ENCODE results near the gene OXER1. TPM values are rescaled to one million over a fixed set of nuclear protein-coding genes. Genes with fewer than 3 reads are reported as not detected.

Gene OXER1
- total RNA-seq, 2 donors from 2014 or later = 4.7 to 6.9 TPM

DNA sequence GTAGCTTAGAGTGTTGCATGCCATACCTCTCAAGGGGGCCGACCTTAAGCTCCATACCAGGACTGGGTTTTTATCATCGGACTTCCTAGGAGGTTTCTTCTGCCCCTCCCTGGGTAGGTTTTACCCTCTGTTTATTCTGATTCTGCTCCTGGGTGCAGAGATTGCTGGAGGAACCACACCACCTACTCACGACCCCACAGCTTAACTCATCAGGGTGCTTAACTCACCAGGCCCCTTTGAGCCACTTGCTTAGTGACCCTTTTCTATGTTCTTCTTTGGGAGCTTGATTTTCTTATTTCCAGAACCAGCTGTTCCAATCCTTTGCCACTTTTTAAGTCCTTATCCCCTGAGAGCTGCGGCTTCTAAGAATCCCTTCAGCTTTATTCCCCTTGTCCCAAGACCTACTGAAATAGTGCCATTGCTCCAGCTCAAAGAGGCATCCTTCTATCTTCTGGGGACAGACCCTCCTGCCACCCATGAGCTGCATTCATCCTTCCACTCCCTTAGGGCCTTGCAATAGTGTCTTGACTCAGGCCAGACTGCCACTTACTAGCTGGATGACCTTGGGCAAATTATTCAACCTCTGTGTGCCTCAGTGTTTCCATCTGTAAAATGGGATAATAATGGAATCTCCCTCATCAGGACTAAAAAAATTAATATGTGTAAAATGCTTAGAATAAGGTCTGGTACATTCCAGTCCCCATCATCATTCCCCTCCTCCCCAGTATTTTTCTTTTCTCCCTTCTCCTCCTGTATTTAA, 5.8 kb downstream of the OXER1 start:
- no peak for TF ChIP-seq POLR2A (IDR thresholded peaks at IDR 0.05)
- TF ChIP-seq, protein P1, sequence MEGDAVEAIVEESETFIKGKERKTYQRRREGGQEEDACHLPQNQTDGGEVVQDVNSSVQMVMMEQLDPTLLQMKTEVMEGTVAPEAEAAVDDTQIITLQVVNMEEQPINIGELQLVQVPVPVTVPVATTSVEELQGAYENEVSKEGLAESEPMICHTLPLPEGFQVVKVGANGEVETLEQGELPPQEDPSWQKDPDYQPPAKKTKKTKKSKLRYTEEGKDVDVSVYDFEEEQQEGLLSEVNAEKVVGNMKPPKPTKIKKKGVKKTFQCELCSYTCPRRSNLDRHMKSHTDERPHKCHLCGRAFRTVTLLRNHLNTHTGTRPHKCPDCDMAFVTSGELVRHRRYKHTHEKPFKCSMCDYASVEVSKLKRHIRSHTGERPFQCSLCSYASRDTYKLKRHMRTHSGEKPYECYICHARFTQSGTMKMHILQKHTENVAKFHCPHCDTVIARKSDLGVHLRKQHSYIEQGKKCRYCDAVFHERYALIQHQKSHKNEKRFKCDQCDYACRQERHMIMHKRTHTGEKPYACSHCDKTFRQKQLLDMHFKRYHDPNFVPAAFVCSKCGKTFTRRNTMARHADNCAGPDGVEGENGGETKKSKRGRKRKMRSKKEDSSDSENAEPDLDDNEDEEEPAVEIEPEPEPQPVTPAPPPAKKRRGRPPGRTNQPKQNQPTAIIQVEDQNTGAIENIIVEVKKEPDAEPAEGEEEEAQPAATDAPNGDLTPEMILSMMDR (IDR thresholded peaks at IDR 0.05) = no peak
- Histone ChIP-seq H3K36me3 (replicated peaks in 1 of 2; ENCODE audit: insufficient read depth in 1 of 2, low read depth in 2 of 2) (no peaks in the 10 kb centered on the region), H3K27me3 (no peaks in the 10 kb centered on the region), H3K27ac (no peak overlapping the region), H3K9me3 (no peaks in the 10 kb centered on the region), H3K4me3 (no peak overlapping the region), H3K4me1 (peaks cover 37% of the 10 kb centered on the region)
- WGBS, 2 donors = 77 to 94% methylated on average over 4 of the region's 4 CpGs
- intact Hi-C loops (cut with DNase I) = no loop called here
- no peak for DNase-seq
- no peak for ATAC-seq

DNA sequence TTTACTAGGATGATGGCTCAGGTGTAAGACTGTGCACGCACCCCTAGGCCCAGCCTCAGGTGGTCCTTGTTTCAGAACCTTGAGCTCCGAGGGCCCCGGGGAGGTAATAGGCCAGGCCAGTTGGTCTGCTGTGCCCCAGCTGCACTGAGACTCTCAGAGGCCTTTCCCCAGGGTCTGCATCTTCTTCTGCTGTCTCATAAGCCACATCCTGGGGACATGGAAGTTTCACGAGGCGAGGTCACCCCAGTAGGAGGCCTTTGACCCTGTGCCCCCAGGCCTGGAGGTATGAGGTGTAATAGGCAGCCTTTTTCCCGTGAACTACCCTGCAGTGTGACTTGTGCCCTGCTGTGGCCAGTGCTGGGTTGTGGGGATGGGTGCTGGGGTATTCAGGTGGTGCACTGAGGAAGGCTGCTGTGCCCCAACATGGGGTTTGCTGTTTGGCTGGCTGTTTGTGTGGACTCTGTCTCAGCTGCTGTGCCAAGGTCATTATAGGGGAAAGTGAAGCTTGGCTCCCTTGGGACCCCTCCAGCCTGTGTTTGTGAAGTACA, 6.9 kb downstream of the OXER1 start:
- ATAC-seq = no peak
- WGBS, 2 donors = 82 to 92% methylated on average over 6 of the region's 6 CpGs
- H3K27me3 ChIP-seq = no peaks in the 10 kb centered on the region
- H3K36me3 ChIP-seq (replicated peaks in 1 of 2; ENCODE audit: insufficient read depth in 1 of 2, low read depth in 2 of 2) = no peaks in the 10 kb centered on the region
- H3K9me3 ChIP-seq = no peaks in the 10 kb centered on the region
- no peak overlapping the region for H3K27ac ChIP-seq
- intact Hi-C loops (cut with DNase I) = no loop called here
- no peak for DNase-seq
- TF ChIP-seq POLR2A (IDR thresholded peaks at IDR 0.05) = no peak
- TF ChIP-seq, protein P1 (IDR thresholded peaks at IDR 0.05) = no peak
- no peak overlapping the region for H3K4me3 ChIP-seq
- peaks cover 39% of the 10 kb centered on the region for H3K4me1 ChIP-seq

DNA sequence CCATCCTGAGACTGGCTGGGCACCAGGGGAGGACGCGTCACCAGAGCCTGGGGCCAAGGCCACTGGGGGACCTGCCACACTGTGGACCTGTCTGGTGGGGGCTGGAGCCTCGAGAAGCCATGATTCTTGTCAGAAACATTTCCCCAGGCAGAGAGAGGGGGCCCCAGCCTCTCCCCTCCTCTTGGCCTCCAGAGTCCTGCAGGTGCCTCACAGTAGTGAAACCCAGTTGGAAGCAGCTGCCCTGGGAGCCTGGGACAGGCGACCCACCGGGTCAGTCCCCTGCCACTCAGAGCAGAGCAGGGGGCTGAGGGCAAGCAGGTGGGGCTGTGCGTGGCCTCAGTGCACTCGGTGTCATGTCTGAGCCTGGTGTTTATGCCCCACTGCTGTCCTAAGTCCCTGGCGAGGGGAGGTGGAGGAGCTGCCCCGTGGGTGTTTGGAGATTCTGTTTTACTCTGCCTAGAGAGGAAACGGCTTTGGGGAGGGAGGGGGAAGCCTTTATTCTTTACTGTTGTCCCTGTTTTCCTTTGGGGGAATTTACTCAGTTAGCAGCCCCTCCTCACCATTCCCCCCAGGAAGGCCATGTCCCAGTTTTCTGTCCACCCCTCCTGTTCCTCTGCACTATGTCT, 7.7 kb downstream of the OXER1 start:
- Histone ChIP-seq H3K27me3 (no peaks in the 10 kb centered on the region), H3K4me3 (no peak overlapping the region), H3K27ac (peak overlapping the region in 2 of 4 donors; percentile 69 to 70), H3K9me3 (no peaks in the 10 kb centered on the region), H3K4me1 (peaks cover 39% of the 10 kb centered on the region), H3K36me3 (replicated peaks in 1 of 2; ENCODE audit: insufficient read depth in 1 of 2, low read depth in 2 of 2) (no peaks in the 10 kb centered on the region)
- intact Hi-C loops (cut with DNase I) = no loop called here
- no peak for DNase-seq
- TF ChIP-seq POLR2A (IDR thresholded peaks at IDR 0.05) = no peak
- TF ChIP-seq, protein P1 (IDR thresholded peaks at IDR 0.05) = no peak
- ATAC-seq = no peak
- WGBS, 2 donors = 80 to 87% methylated on average over 8 to 10 of the region's 10 CpGs

DNA sequence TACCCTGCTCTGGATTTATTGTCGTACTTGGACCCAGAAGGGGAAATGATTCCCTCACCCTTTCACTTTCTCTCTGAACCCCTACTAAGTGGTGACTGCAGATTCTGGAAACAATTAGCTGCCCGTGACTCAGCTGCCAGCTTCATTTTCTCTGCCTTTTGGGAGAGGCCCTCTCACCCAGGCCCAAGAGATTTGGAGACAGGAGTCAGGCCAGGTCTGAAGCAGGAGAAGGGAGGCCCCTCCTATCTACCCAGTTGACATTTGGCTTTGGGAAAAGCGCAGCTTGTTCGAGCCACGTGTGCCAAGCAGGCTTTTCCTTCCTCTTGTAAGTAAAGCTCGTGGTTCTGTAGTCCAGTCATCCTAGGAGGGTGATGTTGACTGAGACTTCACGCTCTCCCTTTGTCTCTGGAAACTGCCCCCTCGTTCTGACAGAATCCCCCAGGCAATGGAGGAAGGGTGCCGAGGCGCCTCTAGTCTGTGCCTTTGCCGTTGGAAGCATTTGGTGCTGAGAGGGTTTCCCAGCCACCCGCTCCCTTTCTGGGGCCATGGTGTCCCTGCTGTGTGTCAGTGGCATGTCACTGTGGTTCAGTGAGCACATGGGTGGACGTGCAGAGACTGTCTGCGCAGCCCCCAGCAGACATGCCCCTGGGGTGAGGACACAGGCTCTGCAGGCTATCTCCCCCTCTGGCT, 8.6 kb downstream of the OXER1 start:
- Histone ChIP-seq H3K4me3 (no peak overlapping the region), H3K4me1 (peaks cover 39% of the 10 kb centered on the region), H3K36me3 (replicated peaks in 1 of 2; ENCODE audit: insufficient read depth in 1 of 2, low read depth in 2 of 2) (no peaks in the 10 kb centered on the region), H3K27ac (peak overlapping the region; percentile 60 to 70 (median 68)), H3K9me3 (no peaks in the 10 kb centered on the region), H3K27me3 (no peaks in the 10 kb centered on the region)
- 25 to 54% methylated on average over 5 to 14 of the region's 14 CpGs for WGBS, 2 donors
- intact Hi-C loops (cut with DNase I) = no loop called here
- peak; percentile 69 to 87 (median 82) for DNase-seq
- TF ChIP-seq, protein P1 (IDR thresholded peaks at IDR 0.05) = no peak
- TF ChIP-seq POLR2A (IDR thresholded peaks at IDR 0.05) = peak in 1 of 3 donors; percentile 11
- ATAC-seq = peak; percentile 82
